Hepatic stellate cell (primary cell): ENCODE results near the gene HGF.

Source experiments
- DNase-seq: peaks from one replicate; pipeline ENCODE4 v3.0.0; 2011; ENCODE audit warnings: low spot score

The HGF gene

GRCh38 chr7:81682873-81683272 lies 87.0 kb downstream of the HGF start:
- no peak for DNase-seq

- no peak for DNase-seq
These were observed 89.7 kb downstream of the HGF start for GRCh38 chr7:81680120-81680519.

GRCh38 chr7:81676813-81677212 lies 93.0 kb downstream of the HGF start:
- DNase-seq: no peak

GRCh38 chr7:81676105-81676811 lies 93.6 kb downstream of the HGF start:
- DNase-seq: no peak

- no peak for DNase-seq
These were observed 95.4 kb downstream of the HGF start for GRCh38 chr7:81674431-81674830.

- DNase-seq: no peak
These were observed 97.0 kb downstream of the HGF start for GRCh38 chr7:81672872-81673271.

GRCh38 chr7:81669476-81670105 lies 100.3 kb downstream of the HGF start:
- no peak for DNase-seq

GRCh38 chr7:81666209-81666608 lies 103.6 kb downstream of the HGF start:
- DNase-seq: no peak

- no peak for DNase-seq
These were observed 104.6 kb downstream of the HGF start for GRCh38 chr7:81665236-81665635.

GRCh38 chr7:81664304-81664703 lies 105.5 kb downstream of the HGF start:
- no peak for DNase-seq

- DNase-seq: no peak
These were observed 107.3 kb downstream of the HGF start for GRCh38 chr7:81662531-81662930.

- DNase-seq: no peak
These were observed 110.0 kb downstream of the HGF start for GRCh38 chr7:81659697-81660395.

GRCh38 chr7:81657551-81657950 lies 112.3 kb downstream of the HGF start:
- no peak for DNase-seq

GRCh38 chr7:81655271-81655670 lies 114.6 kb downstream of the HGF start:
- DNase-seq: no peak

GRCh38 chr7:81652225-81652624 lies 117.6 kb downstream of the HGF start:
- DNase-seq: no peak
